Heart left ventricle (tissue), 16 donors: Measurements from ENCODE around the gene NCKIPSD. TPM values are rescaled to one million over a fixed set of nuclear protein-coding genes. Genes with fewer than 3 reads are reported as not detected.
A peak's percentile ranks its signal among the peaks of the same experiment; 100 is the strongest.
"Not testable (repeated sequence)": the region's sequence is repeated elsewhere in the genome, so short reads cannot be mapped to it uniquely, and the experiment has no call there.

ENCODE experiments used
- ATAC-seq, 4 donors: fragments of 200-7000 bp; cut with Tn5 transposase; one replicate each; pipeline ENCODE4 v1.9.1; 2020 to 2022; ENCODE audit warnings: moderate library complexity in 4 of 4, mild to moderate bottlenecking in 3 of 4, moderate number of reproducible peaks in 1 of 4
- DNase-seq, 5 donors: peaks; one replicate each; pipeline ENCODE4 v3.0.0-alpha.2; 2020
- H3K27ac ChIP-seq, 12 donors: fragments of 200-600 bp; sonication (generic) in 4 of 12; one replicate each; pipeline versions ENCODE4 v1.5.0 to v1.8.0; 2016 to 2022; ENCODE audit warnings: mild to moderate bottlenecking in 2 of 12
- H3K27me3 ChIP-seq, 9 donors: fragments of 200-600 bp; sonication (generic) in 2 of 9; one replicate each; pipeline versions ENCODE4 v1.5.1 to v1.8.0; 2016 to 2022; ENCODE audit warnings: mild to moderate bottlenecking in 3 of 9
- H3K36me3 ChIP-seq, 9 donors: fragments of 200-600 bp; sonication (generic) in 2 of 9; one replicate each; pipeline versions ENCODE4 v1.5.0 to v1.8.0; 2018 to 2022; ENCODE audit warnings: mild to moderate bottlenecking in 2 of 9
- H3K4me1 ChIP-seq, 12 donors: fragments of 200-600 bp; sonication (generic) in 4 of 12; one replicate each; pipeline versions ENCODE4 v1.5.0 to v1.8.0; 2016 to 2022; ENCODE audit warnings: mild to moderate bottlenecking in 3 of 12
- H3K4me3 ChIP-seq, 12 donors: fragments of 200-600 bp; sonication (generic) in 4 of 12; one replicate each; pipeline versions ENCODE4 v1.5.0 to v1.8.0; 2017 to 2022; ENCODE audit warnings: mild to moderate bottlenecking in 9 of 12, moderate library complexity in 4 of 12
- H3K9me3 ChIP-seq, 12 donors: fragments of 200-600 bp; sonication (generic) in 4 of 12; one replicate each; pipeline versions ENCODE4 v1.5.0 to v1.8.0; 2016 to 2022; ENCODE audit warnings: mild to moderate bottlenecking in 1 of 12
- POLR2A ChIP-seq, 2 donors: fragments of 450-650 bp; IDR thresholded peaks; one replicate each; pipeline ENCODE4 v1.6.1; 2017; ENCODE audit warnings: antibody characterized with exemption in 2 of 2, mild to moderate bottlenecking in 2 of 2, moderate library complexity in 2 of 2
- WGBS, 4 donors: extraction: QIAGEN DNeasy Blood & Tissue Kit in 2 of 4; methylation state at CpG; one replicate each; pipeline versions ENCODE4 v1.1.5 to v1.1.7; 2013 to 2018; 5-methylcytosine and 5-hydroxymethylcytosine counted together
- intact Hi-C, 10 donors: fragments of 100-400 bp; cut with DNase I; formaldehyde crosslinking; loops; one replicate each; pipeline versions ENCODE4 v1.11.1 to v1.14.2; 2022
- polyA plus RNA-seq, 2 donors: library from polyadenylated mRNA; stranded (reverse); fragments of 200-250 nt; gene quantifications; one replicate each; pipeline ENCODE4 v1.2.3, GENCODE V29; 2013
- total RNA-seq, 9 donors: library from RNA; depleted of rRNA in 2 of 9; stranded (reverse); fragments of >200 nt in 2 of 9; fragmentation: NEBNext Ultra II Directional in 3 of 9; extraction: Animal tissue kit (Norgen Biotek cat#: 25700) in 3 of 9; gene quantifications; one replicate each; pipeline versions ENCODE4 v1.1.0 to v1.2.4, GENCODE V29; 2016 to 2023
- TF ChIP-seq, protein P1 (sequence below), 12 donors: fragments of 200-600 bp; sonication (generic) in 4 of 12; IDR thresholded peaks; one replicate each; pipeline versions ENCODE4 v1.5.0 to v1.8.0; 2018 to 2022; ENCODE audit warnings: antibody characterized with exemption in 12 of 12, mild to moderate bottlenecking in 5 of 12
- donor health status: ischemic (EF 13 %, LVEDD 7.1; RV severe dilation, severe dysfunction).
- donor health status: healthy with polysubstance abuse.
- donor health status: DM: no; HTN: yes; CAD: no.
- donor health status: DM: no; HTN: no; CAD: no.
- donor health status: ischemic (EF 25% LVEDD 6.9; RV normal size, moderate dysfunction).
- donor health status: ischemic (EF 25% LVEDD 5.7; RV mildly dilated, moderate dysfunction).
- donor health status: healthy.
- donor health status: DM: yes; HTN: yes; CAD: no.
- donor health status: ischemic (EF 35%, LVEDD 5.7; RV mildly dilated, moderate dysfunction).
- donor health status: nonischemic (EF 11% LVEDD 7.7; RV severe dilation, severe dysfunction).
- donor health status: DM: yes; HTN: yes; CAD: no.
- donor health status: PGD.
- donor health status: ischemic (EF 29% LVEDD 5.4; RV normal size, mild dysfunction).
- donor health status: nonischemic (EF 23%, LVEDD 6.1; RV moderate dilation, normal function).

NCKIPSD gene
- total and polyA plus RNA-seq, 11 donors, result 9.8 to 47.6 (median 14.7) TPM

DNA sequence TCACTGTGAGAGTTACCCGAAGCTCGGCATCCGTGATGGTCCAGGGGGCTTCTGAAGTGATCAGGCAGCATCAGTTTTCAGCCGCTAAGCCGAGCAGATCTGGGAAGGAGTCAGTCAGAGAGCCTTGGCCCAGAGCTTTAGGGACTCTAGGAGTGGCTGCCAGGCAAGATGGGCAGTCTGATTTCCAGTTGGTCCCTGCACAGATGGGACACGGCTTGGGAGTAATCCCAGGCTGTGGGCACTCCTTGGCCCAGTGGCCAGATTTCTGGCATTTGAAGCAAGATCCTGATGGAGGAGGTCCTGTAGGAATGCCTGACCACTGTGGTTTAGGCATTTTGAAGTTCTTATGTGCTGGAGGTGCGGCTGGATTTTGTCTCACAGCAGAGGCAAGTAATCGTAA, 41.8 kb upstream of the NCKIPSD start:
- H3K27ac ChIP-seq, result no peak overlapping the region
- intact Hi-C loops, result no loop called here
- H3K27me3 ChIP-seq, result no peaks in the 10 kb centered on the region
- no peak overlapping the region for H3K4me3 ChIP-seq
- no peaks in the 10 kb centered on the region for H3K4me1 ChIP-seq
- TF ChIP-seq, protein P1, sequence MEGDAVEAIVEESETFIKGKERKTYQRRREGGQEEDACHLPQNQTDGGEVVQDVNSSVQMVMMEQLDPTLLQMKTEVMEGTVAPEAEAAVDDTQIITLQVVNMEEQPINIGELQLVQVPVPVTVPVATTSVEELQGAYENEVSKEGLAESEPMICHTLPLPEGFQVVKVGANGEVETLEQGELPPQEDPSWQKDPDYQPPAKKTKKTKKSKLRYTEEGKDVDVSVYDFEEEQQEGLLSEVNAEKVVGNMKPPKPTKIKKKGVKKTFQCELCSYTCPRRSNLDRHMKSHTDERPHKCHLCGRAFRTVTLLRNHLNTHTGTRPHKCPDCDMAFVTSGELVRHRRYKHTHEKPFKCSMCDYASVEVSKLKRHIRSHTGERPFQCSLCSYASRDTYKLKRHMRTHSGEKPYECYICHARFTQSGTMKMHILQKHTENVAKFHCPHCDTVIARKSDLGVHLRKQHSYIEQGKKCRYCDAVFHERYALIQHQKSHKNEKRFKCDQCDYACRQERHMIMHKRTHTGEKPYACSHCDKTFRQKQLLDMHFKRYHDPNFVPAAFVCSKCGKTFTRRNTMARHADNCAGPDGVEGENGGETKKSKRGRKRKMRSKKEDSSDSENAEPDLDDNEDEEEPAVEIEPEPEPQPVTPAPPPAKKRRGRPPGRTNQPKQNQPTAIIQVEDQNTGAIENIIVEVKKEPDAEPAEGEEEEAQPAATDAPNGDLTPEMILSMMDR (IDR thresholded peaks at IDR 0.05), result no peak
- no peak for TF ChIP-seq POLR2A (IDR thresholded peaks at IDR 0.05)
- H3K36me3 ChIP-seq, result no peaks in the 10 kb centered on the region
- DNase-seq, result no peak
- no peaks in the 10 kb centered on the region for H3K9me3 ChIP-seq
- no peak for ATAC-seq
- WGBS, 4 donors, result 92 to 98% (median 95%) methylated on average over 7 to 8 of the region's 8 CpGs

DNA sequence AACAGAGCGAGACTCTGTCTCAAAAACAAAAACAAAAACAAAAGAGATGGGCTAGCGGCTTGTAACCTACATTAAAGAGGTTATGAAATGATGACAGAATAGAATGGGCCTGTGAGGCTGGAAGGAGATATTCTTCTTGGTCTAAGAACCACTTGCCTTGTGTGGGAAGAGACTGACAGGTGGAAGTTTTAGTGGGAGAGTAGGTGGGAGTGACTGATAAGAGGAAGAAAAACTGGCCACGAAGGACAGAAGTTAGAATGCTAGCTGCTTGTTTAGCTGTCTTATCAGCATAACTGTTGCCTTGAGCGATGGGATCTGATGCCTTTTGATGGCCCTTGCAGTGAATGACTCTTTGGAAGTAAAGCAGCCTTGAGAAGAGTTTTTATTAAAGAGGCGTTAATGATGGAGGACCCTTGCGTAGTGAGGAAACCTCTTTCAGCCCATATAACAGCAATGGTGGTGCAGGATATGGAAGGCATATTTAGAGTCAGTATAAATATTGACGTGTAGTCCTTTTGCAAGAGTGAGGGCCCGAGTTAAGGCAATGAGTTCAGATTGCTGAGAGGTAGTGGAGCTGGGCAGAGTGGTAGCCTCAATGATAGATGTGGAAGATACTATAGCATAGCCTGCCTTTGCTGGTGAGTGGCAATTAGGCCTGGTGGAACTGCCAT, 39.6 kb upstream of the NCKIPSD start:
- H3K27ac ChIP-seq, H3K27me3 ChIP-seq, H3K4me3 ChIP-seq, DNase-seq, intact Hi-C loops, ATAC-seq, H3K36me3 ChIP-seq, H3K4me1 ChIP-seq, H3K9me3 ChIP-seq: not testable (repeated sequence)
- WGBS, 4 donors, result 91 to 93% (median 92%) methylated on average over 8 of the region's 8 CpGs

DNA sequence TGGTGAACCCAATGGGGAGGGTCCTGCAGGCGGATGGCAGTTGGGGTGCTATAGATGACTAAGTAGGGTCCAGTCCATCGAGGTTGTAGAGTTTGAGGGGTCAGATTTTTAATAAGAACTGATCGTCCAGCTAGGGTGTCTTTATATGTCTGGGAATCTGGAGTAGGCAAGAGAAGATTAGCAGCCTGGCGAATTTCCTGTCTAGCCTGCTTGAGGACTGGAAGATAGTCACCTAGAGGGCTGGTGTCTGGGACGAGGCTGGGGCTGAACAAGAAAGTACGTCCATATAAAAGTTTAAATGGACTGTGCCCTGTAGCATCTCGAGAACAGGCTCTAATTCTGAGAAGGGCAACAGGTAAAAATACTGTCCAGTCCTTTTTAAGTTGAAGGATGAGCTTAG, 38.0 kb upstream of the NCKIPSD start:
- ATAC-seq (no peak), DNase-seq (no peak)
- TF ChIP-seq, protein P1 (IDR thresholded peaks at IDR 0.05), result no peak
- TF ChIP-seq POLR2A (IDR thresholded peaks at IDR 0.05), result no peak
- H3K36me3 ChIP-seq, result no peaks in the 10 kb centered on the region
- intact Hi-C loops, result no loop called here
- H3K27ac ChIP-seq, result no peak overlapping the region
- H3K27me3 ChIP-seq, result no peaks in the 10 kb centered on the region
- 88 to 92% (median 90%) methylated on average over 7 of the region's 7 CpGs for WGBS, 4 donors
- H3K4me1 ChIP-seq, result no peaks in the 10 kb centered on the region
- no peaks in the 10 kb centered on the region for H3K9me3 ChIP-seq
- no peak overlapping the region for H3K4me3 ChIP-seq

DNA sequence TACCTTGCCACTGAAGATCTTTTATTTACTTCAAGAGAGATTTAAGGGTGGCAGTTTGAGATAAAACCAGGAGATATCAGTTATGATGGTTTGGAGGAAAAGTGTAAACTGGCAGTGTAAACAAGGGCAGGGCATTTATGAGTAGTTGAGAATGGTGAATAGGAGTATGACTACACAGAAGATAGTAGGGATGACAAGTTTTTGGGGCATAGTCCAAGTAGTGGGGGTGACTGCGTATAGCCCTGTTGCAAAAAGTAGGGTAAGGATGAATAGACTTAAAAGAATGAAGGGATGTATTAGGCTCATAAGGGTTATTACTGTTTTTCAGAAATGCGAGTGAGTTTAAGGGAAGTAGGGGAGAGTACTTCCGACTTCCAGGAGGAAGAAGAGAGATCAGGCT, 37.6 kb upstream of the NCKIPSD start:
- intact Hi-C loops, H3K27ac ChIP-seq, DNase-seq, H3K4me3 ChIP-seq, H3K36me3 ChIP-seq, H3K27me3 ChIP-seq, H3K9me3 ChIP-seq, ATAC-seq, H3K4me1 ChIP-seq: not testable (repeated sequence)
- WGBS, 4 donors, result 76 to 84% (median 82%) methylated on average over 3 of the region's 3 CpGs

DNA sequence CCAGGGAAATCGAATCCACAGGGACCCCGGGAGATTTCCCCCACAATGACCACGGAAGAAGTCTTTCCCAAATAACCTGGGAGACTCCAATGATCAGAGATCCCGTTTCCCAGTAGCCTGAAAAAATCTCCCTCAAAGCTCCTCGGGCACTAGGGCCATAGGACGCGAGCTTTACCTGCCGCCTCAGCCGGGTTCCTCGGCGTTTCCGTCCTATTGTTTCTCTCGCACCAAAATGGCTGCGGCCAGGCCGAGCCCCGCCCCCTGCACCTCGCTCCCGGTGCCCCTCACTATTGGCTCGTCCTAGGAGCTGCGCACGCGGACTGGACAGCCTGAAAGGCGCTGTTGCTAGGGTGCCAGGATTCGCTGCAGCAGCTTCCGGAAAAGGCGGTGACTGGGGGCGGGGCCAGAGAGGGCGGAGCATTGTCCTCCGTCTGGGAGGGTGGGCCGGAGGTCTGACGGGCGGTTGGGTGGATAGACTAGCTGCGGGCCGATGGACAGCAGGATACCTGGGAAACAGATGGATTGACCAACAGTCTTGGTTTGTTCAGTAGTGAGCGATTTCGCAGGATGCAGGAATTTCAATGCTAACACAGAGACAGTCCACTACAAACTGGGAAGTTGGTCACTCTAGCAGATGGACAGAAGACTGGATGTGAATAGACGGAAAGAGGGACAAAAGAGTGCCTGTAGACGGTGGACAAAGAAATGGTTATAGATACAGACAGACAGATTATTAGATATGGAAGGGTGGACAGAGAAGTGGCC, 31.4 kb upstream of the NCKIPSD start, which contains the start of gene IP6K2:
Gene IP6K2 (minus strand): TSS at position 240 of the 765 bp plus-strand sequence. CDS start 21,930 bp downstream, outside the sequence.
- Histone ChIP-seq H3K36me3 (peaks cover 0 to 31% (median 23%) of the 10 kb centered on the region in 9 donors), H3K4me1 (peaks cover 0 to 43% (median 35%) of the 10 kb centered on the region in 12 donors), H3K4me3 (peak within 1 kb of the TSS; percentile 65 to 98 (median 79)), H3K27me3 (no peaks in the 10 kb centered on the region), H3K9me3 (no peaks in the 10 kb centered on the region), H3K27ac (peak within 1 kb of the TSS; percentile 75 to 92 (median 87))
- intact Hi-C loops, result loop anchor here in 1 of 10 donors (2.0 kb wide), 1 partner anchor 24 kb away; no protein-coding TSS in a partner anchor
- WGBS, 4 donors, result 3 to 7% (median 4%) methylated on average over 22 to 38 of the region's 38 CpGs
- TF ChIP-seq, protein P1 (IDR thresholded peaks at IDR 0.05), result peak in 1 of 12 donors; percentile 23
- peak in 1 of 2 donors; percentile 90 for TF ChIP-seq POLR2A (IDR thresholded peaks at IDR 0.05)
- ATAC-seq (peak; percentile 99 to 100 (median 100)), DNase-seq (peak; percentile 99 to 100 (median 99))
